AG09309 (cell line): ENCODE results near the gene CLEC4D.
"Not testable (repeated sequence)": the region's sequence is repeated elsewhere in the genome, so short reads cannot be mapped to it uniquely, and the experiment has no call there.

Experiments used
- DNase-seq: peaks from one replicate; pipeline ENCODE4 v3.0.0-alpha.2; 2010; ENCODE audit warnings: low read depth
- H3K4me3 ChIP-seq: 2 replicates; pipeline ENCODE4 v1.5.1; 2011; ENCODE audit warnings: mild to moderate bottlenecking, low read depth, low read length, moderate library complexity; ENCODE audit not compliant: control insufficient read depth
- TF ChIP-seq, protein P1 (sequence below): IDR thresholded peaks from 2 replicates; pipeline ENCODE4 v1.5.1; 2011; ENCODE audit warnings: mild to moderate bottlenecking, low read depth, low read length, inconsistent platforms; ENCODE audit not compliant: insufficient read depth, control insufficient read depth; ENCODE audit errors: missing control alignments

The CLEC4D gene

DNA sequence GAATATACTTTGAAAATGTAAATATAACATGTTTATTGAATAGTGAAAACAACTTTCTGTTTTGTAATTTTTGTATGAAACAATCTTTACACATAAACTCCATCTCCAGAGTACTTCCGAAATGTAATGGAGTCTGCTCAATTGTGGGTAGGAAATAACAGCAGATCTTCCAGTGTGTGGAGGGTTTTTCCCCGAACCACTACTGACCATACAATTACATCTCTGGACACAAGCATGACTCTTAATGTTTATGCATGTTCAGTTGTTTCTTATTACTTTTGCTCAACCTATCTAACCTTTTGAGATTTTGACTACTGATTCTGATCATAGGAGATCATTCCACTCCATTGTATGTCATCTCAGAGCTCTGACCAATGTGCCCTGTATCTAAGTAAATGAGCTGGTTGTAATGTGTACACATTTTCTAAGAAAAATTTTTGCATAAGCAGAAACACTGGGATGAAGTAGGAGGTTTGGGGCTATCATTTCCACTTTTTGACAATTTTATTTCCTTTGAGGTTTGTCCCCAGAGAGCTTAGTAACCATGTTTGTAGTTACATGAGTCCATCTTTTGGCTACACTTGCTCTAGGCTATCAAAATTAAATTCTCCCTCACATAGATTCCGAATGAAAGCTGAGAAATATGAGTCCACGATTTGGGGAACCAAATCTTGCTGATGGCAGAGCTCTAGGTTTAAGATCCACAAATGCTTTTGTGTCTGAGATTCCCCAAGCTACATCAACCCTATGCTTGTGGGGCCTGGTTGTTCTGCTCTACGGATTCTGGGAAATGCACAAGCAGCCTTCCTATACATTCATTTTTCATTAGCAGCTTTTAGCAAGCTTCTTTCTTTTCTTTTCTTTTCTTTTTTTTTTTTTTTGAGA lies 21.4 kb upstream of the CLEC4D start:
- H3K4me3 ChIP-seq, result no peak overlapping the region
- no peak for DNase-seq
- TF ChIP-seq, protein P1, sequence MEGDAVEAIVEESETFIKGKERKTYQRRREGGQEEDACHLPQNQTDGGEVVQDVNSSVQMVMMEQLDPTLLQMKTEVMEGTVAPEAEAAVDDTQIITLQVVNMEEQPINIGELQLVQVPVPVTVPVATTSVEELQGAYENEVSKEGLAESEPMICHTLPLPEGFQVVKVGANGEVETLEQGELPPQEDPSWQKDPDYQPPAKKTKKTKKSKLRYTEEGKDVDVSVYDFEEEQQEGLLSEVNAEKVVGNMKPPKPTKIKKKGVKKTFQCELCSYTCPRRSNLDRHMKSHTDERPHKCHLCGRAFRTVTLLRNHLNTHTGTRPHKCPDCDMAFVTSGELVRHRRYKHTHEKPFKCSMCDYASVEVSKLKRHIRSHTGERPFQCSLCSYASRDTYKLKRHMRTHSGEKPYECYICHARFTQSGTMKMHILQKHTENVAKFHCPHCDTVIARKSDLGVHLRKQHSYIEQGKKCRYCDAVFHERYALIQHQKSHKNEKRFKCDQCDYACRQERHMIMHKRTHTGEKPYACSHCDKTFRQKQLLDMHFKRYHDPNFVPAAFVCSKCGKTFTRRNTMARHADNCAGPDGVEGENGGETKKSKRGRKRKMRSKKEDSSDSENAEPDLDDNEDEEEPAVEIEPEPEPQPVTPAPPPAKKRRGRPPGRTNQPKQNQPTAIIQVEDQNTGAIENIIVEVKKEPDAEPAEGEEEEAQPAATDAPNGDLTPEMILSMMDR, result no peak

DNA sequence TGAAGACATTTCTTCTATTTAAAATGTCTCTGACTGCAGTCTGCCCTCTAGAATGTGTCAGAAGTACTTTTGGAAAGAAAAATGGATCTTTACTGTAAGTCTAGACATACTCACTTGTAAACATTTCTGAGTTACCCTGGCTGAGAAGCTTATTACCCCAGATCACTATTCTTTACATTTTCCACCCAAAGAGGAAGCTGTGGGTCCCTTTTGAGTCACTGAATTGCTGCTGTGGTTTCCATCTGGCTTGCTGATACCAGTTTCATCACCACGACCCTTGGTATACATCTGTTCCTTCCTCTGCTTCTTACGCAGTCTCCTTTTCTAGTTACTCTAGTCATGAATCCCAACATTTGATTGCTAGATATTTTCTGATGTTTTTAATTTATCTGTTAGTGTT lies 20.2 kb upstream of the CLEC4D start:
- no peak for DNase-seq
- no peak overlapping the region for H3K4me3 ChIP-seq
- TF ChIP-seq, protein P1, result no peak

DNA sequence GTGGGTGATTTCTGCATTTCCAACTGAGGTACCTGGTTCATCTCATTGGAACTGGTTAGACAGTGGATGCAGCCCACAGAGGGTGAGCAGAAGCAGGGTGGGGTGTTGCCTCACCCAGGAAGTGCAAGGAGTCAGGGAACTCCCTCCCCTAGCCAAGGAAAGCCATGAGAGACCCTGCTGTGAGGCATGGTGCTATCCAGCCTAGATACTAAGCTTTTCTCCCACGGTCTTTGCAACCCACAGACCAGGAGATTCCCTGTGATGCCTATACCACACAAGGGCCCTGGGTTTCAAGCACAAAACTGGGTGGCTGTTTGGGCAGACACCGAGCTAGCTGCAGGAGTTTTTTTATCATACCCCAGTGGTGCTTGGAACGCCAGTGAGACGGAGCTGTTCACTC lies 17.6 kb upstream of the CLEC4D start:
- not testable (repeated sequence) for H3K4me3 ChIP-seq, DNase-seq

DNA sequence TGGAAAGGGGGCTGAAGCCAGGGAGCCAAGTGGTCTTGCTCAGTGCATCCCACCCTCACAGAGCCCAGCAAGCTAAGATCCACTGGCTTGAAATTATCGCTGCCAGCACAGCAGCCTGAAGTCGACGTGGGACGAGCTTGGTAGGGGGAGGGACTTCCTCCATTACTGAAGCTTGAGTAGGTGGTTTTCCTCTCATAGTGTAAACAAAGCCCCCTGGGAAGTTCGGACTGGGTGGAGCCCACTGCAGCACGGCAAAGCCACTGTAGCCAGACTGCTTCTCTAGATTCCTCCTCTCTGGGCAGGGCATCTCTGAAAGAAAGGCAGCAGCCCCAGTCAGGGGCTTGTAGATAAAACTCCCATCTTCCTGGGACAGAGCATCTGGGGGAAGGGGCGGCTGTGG lies 17.2 kb upstream of the CLEC4D start:
- not testable (repeated sequence) for H3K4me3 ChIP-seq

DNA sequence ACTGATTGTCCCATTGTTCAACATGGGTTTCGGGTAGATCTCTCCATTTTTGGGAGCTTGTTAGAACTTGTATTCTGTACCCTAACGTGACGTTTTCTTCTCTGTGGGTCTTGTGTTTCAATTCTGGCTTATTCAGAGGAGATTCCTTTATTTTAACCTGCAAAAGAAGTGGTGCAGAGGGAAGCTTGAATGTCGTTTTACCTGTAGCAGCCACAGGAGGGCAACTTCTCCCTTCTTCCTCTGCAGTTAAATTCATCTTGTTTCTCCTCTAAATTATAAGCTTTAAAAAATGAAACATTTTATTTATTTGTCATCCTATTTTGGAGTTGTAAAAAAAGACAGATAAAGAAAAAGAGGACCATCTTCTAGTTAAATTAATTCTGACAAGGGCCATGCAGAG lies 13.7 kb upstream of the CLEC4D start:
- DNase-seq, result no peak
- TF ChIP-seq, protein P1, result no peak

More for the DNA sequence above, 17.2 kb upstream of the CLEC4D start:
- DNase-seq, result not testable (repeated sequence)

DNA sequence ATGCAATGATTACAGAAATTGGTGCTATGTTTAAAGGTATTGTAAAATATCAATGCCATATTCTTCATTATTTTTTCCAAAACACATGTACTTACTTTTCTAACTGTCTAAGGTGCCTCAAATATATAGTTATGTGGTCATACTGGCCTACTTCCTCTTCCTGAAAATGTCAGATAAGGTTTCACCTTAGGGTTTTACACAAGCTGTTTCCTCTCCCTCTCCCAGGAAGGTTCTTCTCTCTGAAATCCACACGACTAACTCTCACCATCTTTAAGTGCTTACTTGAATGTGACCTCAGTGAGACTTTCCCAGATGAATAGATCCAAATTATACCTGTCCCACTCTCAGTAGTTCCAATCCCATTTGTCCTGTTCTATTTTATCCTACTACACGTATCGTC lies 11.6 kb upstream of the CLEC4D start:
- no peak overlapping the region for H3K4me3 ChIP-seq
- no peak for DNase-seq
- TF ChIP-seq, protein P1, result no peak

More for the DNA sequence above, 13.7 kb upstream of the CLEC4D start:
- H3K4me3 ChIP-seq, result no peak overlapping the region

DNA sequence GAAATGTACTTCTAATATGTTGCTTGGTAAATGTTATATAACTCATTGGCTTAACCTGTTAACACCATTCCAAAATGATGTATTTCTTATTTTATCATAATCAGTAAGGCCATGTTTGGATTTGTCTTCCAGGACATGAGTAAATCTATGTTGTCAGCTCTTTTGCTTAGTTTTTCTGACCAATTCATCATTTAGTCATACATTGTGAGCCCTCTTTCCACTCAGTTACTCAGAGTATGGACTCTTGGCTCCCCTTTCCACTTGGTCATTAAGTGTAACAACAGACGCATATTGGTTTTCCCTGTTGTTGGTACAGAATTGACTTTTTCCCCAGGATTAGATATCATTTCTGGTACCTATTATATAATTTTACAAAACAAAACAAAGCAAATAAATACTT lies 9.0 kb upstream of the CLEC4D start:
- TF ChIP-seq, protein P1, result no peak
- no peak overlapping the region for H3K4me3 ChIP-seq
- no peak for DNase-seq
